CD14-positive monocyte (primary cell): ENCODE measurements around the gene POC5. TPM values are rescaled to one million over a fixed set of nuclear protein-coding genes. Genes with fewer than 3 reads are reported as not detected.

Experiments used
- DNase-seq, 3 donors: peaks; one replicate each; pipeline ENCODE4 v3.0.0-alpha.2; 2011 to 2022
- H2AFZ ChIP-seq: 2 replicates; pipeline ENCODE4 v1.6.0; 2012; ENCODE audit warnings: mild to moderate bottlenecking, low read depth, low read length, inconsistent platforms; ENCODE audit not compliant: insufficient read depth, poor library complexity, severe bottlenecking
- H3K27ac ChIP-seq, 2 donors: 1 replicate in 1 of 2; 2 replicates in 1 of 2; pipeline ENCODE4 v1.5.1; 2012 to 2013; ENCODE audit warnings: low read length in 2 of 2, control low read depth in 1 of 2, inconsistent platforms in 1 of 2, low read depth in 1 of 2, mild to moderate bottlenecking in 1 of 2
- H3K27me3 ChIP-seq, 2 donors: one replicate each; pipeline versions ENCODE4 v1.6.0 to v1.6.1; 2011 to 2013; ENCODE audit warnings: low read length in 2 of 2; ENCODE audit not compliant: control insufficient read depth in 2 of 2, insufficient read depth in 2 of 2
- H3K36me3 ChIP-seq, 2 donors: replicated peaks in 1 of 2; 1 replicate in 1 of 2; 2 replicates in 1 of 2; pipeline versions ENCODE4 v1.5.1 to v1.6.1; 2012 to 2013; ENCODE audit warnings: low read length in 2 of 2, control low read depth in 1 of 2, inconsistent platforms in 1 of 2, mild to moderate bottlenecking in 1 of 2; ENCODE audit not compliant: insufficient read depth in 2 of 2, control insufficient read depth in 1 of 2
- H3K4me1 ChIP-seq, 2 donors: 1 replicate in 1 of 2; 2 replicates in 1 of 2; pipeline versions ENCODE4 v1.5.1 to v1.6.1; 2012 to 2013; ENCODE audit warnings: low read length in 2 of 2, control low read depth in 1 of 2, inconsistent platforms in 1 of 2, mild to moderate bottlenecking in 1 of 2, moderate library complexity in 1 of 2; ENCODE audit not compliant: insufficient read depth in 2 of 2, control insufficient read depth in 1 of 2
- H3K4me2 ChIP-seq: replicated peaks from 2 replicates; pipeline ENCODE3; 2012; ENCODE audit warnings: low read length, moderate library complexity, mild to moderate bottlenecking; ENCODE audit not compliant: poor library complexity, severe bottlenecking; ENCODE audit errors: extremely low read depth
- H3K4me3 ChIP-seq, 3 experiments: fragments of 200-600 bp in 1 of 3; sonication (generic) in 1 of 3; replicated peaks in 1 of 3; 1 replicate in 2 of 3; 2 replicates in 1 of 3; pipeline ENCODE4 v1.5.1; 2011 to 2013; ENCODE audit warnings: low read length in 3 of 3, mild to moderate bottlenecking in 3 of 3, control low read depth in 2 of 3, low read depth in 2 of 3, inconsistent platforms in 1 of 3, moderate library complexity in 1 of 3
- H3K79me2 ChIP-seq: 2 replicates; pipeline ENCODE4 v1.6.0; 2012; ENCODE audit warnings: mild to moderate bottlenecking, control low read depth, inconsistent platforms, low read length, moderate library complexity; ENCODE audit not compliant: insufficient read depth
- H3K9ac ChIP-seq: 2 replicates; pipeline ENCODE4 v1.6.0; 2017; ENCODE audit warnings: low read length, mild to moderate bottlenecking; ENCODE audit not compliant: insufficient read depth, poor library complexity, severe bottlenecking
- H3K9me3 ChIP-seq, 2 donors: replicated peaks in 1 of 2; 1 replicate in 1 of 2; 2 replicates in 1 of 2; pipeline versions ENCODE4 v1.5.1 to v1.6.1; 2012 to 2013; ENCODE audit warnings: low read length in 2 of 2, control low read depth in 1 of 2; ENCODE audit not compliant: control insufficient read depth in 1 of 2, insufficient read depth in 1 of 2
- H4K20me1 ChIP-seq: 2 replicates; pipeline ENCODE4 v1.6.0; 2012; ENCODE audit warnings: mild to moderate bottlenecking, low read length, control low read depth, moderate library complexity; ENCODE audit not compliant: insufficient read depth
- H3K27ac Mint-ChIP-seq, 7 donors: one replicate each; pipeline ENCODE4 v1.8.0; 2020; ENCODE audit warnings: mild to moderate bottlenecking in 7 of 7, mixed read lengths in 7 of 7, moderate library complexity in 6 of 7, inconsistent platforms in 2 of 7
- H3K27me3 Mint-ChIP-seq, 3 donors: one replicate each; pipeline ENCODE4 v1.8.0; 2021 to 2022; ENCODE audit warnings: low read depth in 3 of 3, mild to moderate bottlenecking in 3 of 3, mixed read lengths in 3 of 3, moderate library complexity in 3 of 3, inconsistent platforms in 1 of 3
- H3K36me3 Mint-ChIP-seq, 2 donors: one replicate each; pipeline ENCODE4 v1.8.0; 2020; ENCODE audit warnings: mixed read lengths in 2 of 2, inconsistent platforms in 1 of 2, mild to moderate bottlenecking in 1 of 2
- H3K4me1 Mint-ChIP-seq: one replicate; pipeline ENCODE4 v1.8.0; 2020; ENCODE audit warnings: mild to moderate bottlenecking, mixed read lengths
- H3K4me3 Mint-ChIP-seq, 2 donors: one replicate each; pipeline ENCODE4 v1.8.0; 2020; ENCODE audit warnings: mild to moderate bottlenecking in 2 of 2, mixed read lengths in 2 of 2, moderate library complexity in 1 of 2
- H3K9me3 Mint-ChIP-seq, 7 donors: one replicate each; pipeline ENCODE4 v1.8.0; 2020 to 2022; ENCODE audit warnings: mixed read lengths in 7 of 7, mild to moderate bottlenecking in 6 of 7, moderate library complexity in 6 of 7, inconsistent platforms in 2 of 7
- WGBS: methylation state at CpG from one replicate; pipeline ENCODE4 v1.1.5; 2013; ENCODE audit warnings: missing lambda C conversion rate; ENCODE audit not compliant: insufficient coverage; 5-methylcytosine and 5-hydroxymethylcytosine counted together
- intact Hi-C, 2 donors: fragments of 100-400 bp; cut with micrococcal nuclease; formaldehyde crosslinking; loops; one replicate each; pipeline versions ENCODE4 v1.15.0 to v1.15.1; 2023
- polyA plus RNA-seq, 3 donors: library from polyadenylated mRNA; depleted of rRNA in 1 of 3; unstranded in 2 of 3; stranded (reverse) in 1 of 3; fragments of 300-500 nt in 2 of 3; fragments of >200 nt in 1 of 3; fragmentation: Illumina TruSeq in 2 of 3; gene quantifications; 1 replicate in 2 of 3; 2 replicates in 1 of 3; pipeline ENCODE4 v1.2.3, GENCODE V29; 2012 to 2021
- TF ChIP-seq, protein P1 (sequence below): fragments of 200-600 bp; IDR thresholded peaks from one replicate; pipeline ENCODE4 v1.8.0; 2022; ENCODE audit warnings: antibody characterized with exemption, mild to moderate bottlenecking

POC5 gene
- polyA plus RNA-seq, 3 donors = 4.3 to 13.5 (median 5.5) TPM

DNA sequence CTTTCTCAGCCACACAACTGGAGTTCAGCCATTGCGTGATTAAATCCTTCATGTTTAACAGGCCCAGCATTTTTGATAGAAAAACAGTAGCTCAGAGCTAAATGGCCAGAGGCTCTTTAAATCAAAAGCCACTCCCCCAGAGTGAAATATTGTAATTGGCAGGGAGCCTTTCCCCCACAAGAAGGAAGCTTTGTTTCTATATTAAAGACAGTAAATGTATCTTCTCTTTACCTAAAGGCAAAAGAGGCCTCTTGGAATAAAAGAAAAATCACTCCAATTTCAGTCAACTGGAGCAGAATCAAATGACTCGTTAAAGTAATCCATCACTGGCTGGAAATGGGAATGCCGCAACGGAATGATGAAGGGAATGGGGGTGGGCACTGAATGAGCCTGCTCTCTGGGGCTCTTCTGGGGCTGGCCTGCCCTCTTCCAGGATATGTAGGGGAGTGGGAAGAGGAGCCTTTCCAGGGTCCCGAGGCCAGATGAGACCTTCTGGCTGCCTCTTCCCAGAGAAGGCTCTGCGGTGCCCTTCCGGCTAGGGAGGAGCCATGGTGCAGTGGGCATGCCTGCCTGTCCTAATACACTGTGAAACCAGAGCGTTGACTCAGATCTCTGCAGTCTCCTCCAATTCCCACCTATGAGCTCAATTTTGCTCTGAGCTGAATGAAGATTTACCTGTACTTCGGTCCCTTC, 60.8 kb downstream of the POC5 start:
- Histone ChIP-seq H3K4me1 (peaks cover 23 to 25% of the 10 kb centered on the region in 2 donors), H2AFZ (peak overlapping the region; percentile 78), H3K4me2 (peak overlapping the region; percentile 67), H3K36me3 (no peaks in the 10 kb centered on the region), H4K20me1 (no peaks in the 10 kb centered on the region), H3K27me3 (no peaks in the 10 kb centered on the region), H3K4me3 (peak overlapping the region; percentile 42 to 82 (median 47)), H3K79me2 (no peaks in the 10 kb centered on the region), H3K9me3 (no peaks in the 10 kb centered on the region), H3K27ac (peak overlapping the region; percentile 44 to 79), H3K9ac (peak overlapping the region; percentile 67)
- Mint-ChIP-seq H3K4me3 (peak overlapping the region; percentile 81 to 88), H3K27ac (peak overlapping the region in 5 of 7 donors; percentile 6 to 87 (median 53)), H3K4me1 (peaks cover 27% of the 10 kb centered on the region), H3K9me3 (no peaks in the 10 kb centered on the region), H3K27me3 (peaks cover 0 to 5% (median 1%) of the 10 kb centered on the region in 3 donors), H3K36me3 (no peaks in the 10 kb centered on the region)
- WGBS = 59% methylated on average over 6 of the region's 9 CpGs
- TF ChIP-seq, protein P1, sequence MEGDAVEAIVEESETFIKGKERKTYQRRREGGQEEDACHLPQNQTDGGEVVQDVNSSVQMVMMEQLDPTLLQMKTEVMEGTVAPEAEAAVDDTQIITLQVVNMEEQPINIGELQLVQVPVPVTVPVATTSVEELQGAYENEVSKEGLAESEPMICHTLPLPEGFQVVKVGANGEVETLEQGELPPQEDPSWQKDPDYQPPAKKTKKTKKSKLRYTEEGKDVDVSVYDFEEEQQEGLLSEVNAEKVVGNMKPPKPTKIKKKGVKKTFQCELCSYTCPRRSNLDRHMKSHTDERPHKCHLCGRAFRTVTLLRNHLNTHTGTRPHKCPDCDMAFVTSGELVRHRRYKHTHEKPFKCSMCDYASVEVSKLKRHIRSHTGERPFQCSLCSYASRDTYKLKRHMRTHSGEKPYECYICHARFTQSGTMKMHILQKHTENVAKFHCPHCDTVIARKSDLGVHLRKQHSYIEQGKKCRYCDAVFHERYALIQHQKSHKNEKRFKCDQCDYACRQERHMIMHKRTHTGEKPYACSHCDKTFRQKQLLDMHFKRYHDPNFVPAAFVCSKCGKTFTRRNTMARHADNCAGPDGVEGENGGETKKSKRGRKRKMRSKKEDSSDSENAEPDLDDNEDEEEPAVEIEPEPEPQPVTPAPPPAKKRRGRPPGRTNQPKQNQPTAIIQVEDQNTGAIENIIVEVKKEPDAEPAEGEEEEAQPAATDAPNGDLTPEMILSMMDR = no peak
- DNase-seq = no peak
- intact Hi-C loops = no loop called here

DNA sequence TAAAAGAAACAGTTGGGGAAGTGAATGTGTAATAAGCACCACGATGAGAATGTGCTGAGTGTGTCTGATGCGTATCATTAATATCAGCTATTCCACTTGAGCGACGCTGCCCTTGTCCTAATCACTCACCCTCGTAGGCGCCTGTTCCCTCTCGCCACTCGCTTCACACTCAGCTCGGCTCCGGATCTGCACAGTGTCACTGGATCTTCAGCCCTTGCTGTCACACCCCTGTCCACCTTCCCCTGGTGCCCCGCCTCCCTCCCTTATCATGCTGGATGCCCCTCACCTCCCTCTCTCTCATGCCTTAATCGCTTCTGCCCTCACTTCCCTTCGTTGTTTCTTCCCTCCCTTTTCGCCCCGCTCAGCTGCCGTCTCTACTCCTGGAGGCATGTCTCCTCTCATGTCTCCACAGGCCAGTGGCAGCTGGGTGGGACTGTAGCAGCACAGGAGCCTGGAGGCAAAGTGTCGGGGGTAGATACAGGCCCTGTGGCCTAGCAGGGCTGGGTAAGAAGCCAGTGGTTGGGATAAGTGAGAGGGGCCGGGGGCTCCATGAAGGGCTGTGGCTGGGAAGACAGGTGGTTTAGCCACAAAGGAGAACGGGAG, 62.4 kb downstream of the POC5 start:
- no peaks in the 10 kb centered on the region for H4K20me1 ChIP-seq
- DNase-seq = no peak
- H3K27me3 Mint-ChIP-seq = peaks cover 0 to 5% (median 1%) of the 10 kb centered on the region in 3 donors
- H3K4me3 ChIP-seq = no peak overlapping the region
- H3K36me3 ChIP-seq = no peaks in the 10 kb centered on the region
- no peak overlapping the region for H3K9ac ChIP-seq
- TF ChIP-seq, protein P1 = no peak
- H3K27me3 ChIP-seq = no peaks in the 10 kb centered on the region
- 98% methylated on average over 17 of the region's 19 CpGs for WGBS
- no peak overlapping the region for H2AFZ ChIP-seq
- H3K36me3 Mint-ChIP-seq = no peaks in the 10 kb centered on the region
- no peaks in the 10 kb centered on the region for H3K9me3 ChIP-seq
- no peak overlapping the region for H3K27ac ChIP-seq
- H3K79me2 ChIP-seq = no peaks in the 10 kb centered on the region
- intact Hi-C loops = no loop called here
- H3K4me1 Mint-ChIP-seq = peaks cover 16% of the 10 kb centered on the region
- H3K4me1 ChIP-seq = peaks cover 9 to 11% of the 10 kb centered on the region in 2 donors
- H3K27ac Mint-ChIP-seq = no peak overlapping the region
- H3K4me2 ChIP-seq = no peak overlapping the region
- no peak overlapping the region for H3K4me3 Mint-ChIP-seq
- H3K9me3 Mint-ChIP-seq = no peaks in the 10 kb centered on the region
